Measurements from ENCODE around the gene CHEK1. TPM values are rescaled to one million over a fixed set of nuclear protein-coding genes. Genes with fewer than 3 reads are reported as not detected.

CHEK1 gene
- total and polyA plus RNA-seq, 9 of the 15 experiments (the other 6 are each of a cell fraction or from before 2014, with no cell fraction given): 62.6 to 108 (median 87.5) TPM

DNA sequence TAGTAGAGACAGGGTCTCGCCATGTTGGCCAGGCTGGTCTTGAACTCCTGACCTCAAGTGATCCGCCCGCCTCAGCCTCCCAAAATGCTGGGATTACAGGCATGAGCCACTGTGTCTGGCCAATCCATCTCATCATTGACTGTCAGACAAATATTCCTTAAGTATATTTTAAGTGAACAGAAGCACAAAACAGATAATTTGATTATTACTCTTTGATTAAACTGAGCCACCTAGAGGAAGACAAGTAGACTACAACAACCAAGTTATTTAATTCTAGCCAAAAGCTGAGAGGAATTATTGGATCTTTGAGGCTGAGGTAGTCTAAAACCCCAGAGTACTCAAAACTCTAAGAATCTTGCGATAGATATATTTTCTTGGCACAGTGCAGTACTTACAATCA, 54.4 kb downstream of the CHEK1 start:
- intact Hi-C loops (cut with micrococcal nuclease) (no loop called here), in situ Hi-C loops (cut with MboI) (no loop called here)
- H2AFZ ChIP-seq (ENCODE audit: low read depth, low read length): no peak overlapping the region
- no peaks in the 10 kb centered on the region for H3K4me1 ChIP-seq (replicated peaks in 1 of 2; ENCODE audit: control insufficient read depth in 2 of 2, insufficient read depth in 2 of 2, low read length in 2 of 2)
- no peaks in the 10 kb centered on the region for H4K20me1 ChIP-seq (replicated peaks; ENCODE audit: control insufficient read depth, insufficient read depth, low read length)
- H3K9me3 ChIP-seq (replicated peaks; ENCODE audit: control insufficient read depth, insufficient read depth, low read depth, low read length): no peaks in the 10 kb centered on the region
- no peak overlapping the region for H3K9ac ChIP-seq (ENCODE audit: insufficient read depth in 1 of 2, low read depth in 2 of 2, low read length in 2 of 2)
- H3K27me3 ChIP-seq (ENCODE audit: control insufficient read depth in 2 of 2, insufficient read depth in 2 of 2, low read length in 2 of 2): no peaks in the 10 kb centered on the region
- H3K36me3 ChIP-seq (ENCODE audit: control insufficient read depth, insufficient read depth, low read length): peaks cover 30% of the 10 kb centered on the region
- H3K79me2 ChIP-seq (ENCODE audit: control insufficient read depth, insufficient read depth, low read length): no peaks in the 10 kb centered on the region
- H3K9me1 ChIP-seq (ENCODE audit: control insufficient read depth, insufficient read depth, low read length): no peaks in the 10 kb centered on the region
- ChIA-PET CTCF (ENCODE audit: low intra/inter-chr PET ratio) (no interaction called here), POLR2A (interaction anchor here (1.1 to 1.8 kb wide), 4 partner anchors 8 to 86 kb away, joined by 3 to 4 read pairs (median 4); no protein-coding TSS in a partner anchor)
- TF ChIP-seq, protein P1, sequence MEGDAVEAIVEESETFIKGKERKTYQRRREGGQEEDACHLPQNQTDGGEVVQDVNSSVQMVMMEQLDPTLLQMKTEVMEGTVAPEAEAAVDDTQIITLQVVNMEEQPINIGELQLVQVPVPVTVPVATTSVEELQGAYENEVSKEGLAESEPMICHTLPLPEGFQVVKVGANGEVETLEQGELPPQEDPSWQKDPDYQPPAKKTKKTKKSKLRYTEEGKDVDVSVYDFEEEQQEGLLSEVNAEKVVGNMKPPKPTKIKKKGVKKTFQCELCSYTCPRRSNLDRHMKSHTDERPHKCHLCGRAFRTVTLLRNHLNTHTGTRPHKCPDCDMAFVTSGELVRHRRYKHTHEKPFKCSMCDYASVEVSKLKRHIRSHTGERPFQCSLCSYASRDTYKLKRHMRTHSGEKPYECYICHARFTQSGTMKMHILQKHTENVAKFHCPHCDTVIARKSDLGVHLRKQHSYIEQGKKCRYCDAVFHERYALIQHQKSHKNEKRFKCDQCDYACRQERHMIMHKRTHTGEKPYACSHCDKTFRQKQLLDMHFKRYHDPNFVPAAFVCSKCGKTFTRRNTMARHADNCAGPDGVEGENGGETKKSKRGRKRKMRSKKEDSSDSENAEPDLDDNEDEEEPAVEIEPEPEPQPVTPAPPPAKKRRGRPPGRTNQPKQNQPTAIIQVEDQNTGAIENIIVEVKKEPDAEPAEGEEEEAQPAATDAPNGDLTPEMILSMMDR (IDR thresholded peaks at IDR 0.05 in 2 of 3, conservative IDR thresholded peaks at IDR 0.05 in 1 of 3; ENCODE audit: insufficient read depth in 2 of 3, low read depth in 1 of 3, low read length in 3 of 3): peak in 1 of 3 experiments; percentile 18; a peak in 1 of 6 replicates
- TF ChIP-seq RBM34 (IDR thresholded peaks at IDR 0.05; ENCODE audit: borderline replicate concordance, insufficient read depth, low read length): no peak
- no peak for TF ChIP-seq SREBF2 (CRISPR knock-in tag; IDR thresholded peaks at IDR 0.05)
- no peak overlapping the region for H3K4me3 ChIP-seq
- BruUV-seq (replicated peaks): no TSS peak
- H3K4me2 ChIP-seq (ENCODE audit: insufficient read depth, low read length): no peak overlapping the region
- ATAC-seq (no peak), DNase-seq (ENCODE audit: extremely low read depth in 1 of 4, low spot score in 3 of 4) (peak in 2 of 4 experiments; percentile 23 to 29), FAIRE-seq (no peak)
- 95% methylated on average over 1 of the region's 4 CpGs for WGBS (ENCODE audit: insufficient coverage, low coverage, missing lambda C conversion rate)
- H3K27ac ChIP-seq (ENCODE audit: extremely low read depth, low read depth, low read length): no peak overlapping the region

DNA sequence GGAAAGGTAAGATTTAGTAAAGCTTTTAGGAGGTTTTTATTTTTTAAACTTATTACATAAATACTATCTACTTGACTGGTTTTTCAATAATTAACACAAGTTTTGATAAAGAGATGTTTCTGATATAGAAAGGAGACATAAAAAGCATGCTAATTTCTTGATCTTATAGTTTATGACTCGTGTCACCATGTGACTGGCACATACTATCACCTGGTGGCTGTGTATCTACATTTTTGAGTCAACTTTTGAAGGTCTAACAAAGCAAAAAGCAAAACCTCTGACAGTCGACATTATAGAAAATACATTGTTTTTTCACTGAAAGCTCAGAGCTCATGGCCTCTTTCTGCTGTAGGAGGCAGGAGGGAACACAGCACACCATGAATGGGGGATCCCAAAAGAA, 54.9 kb downstream of the CHEK1 start:
- H3K27ac ChIP-seq (ENCODE audit: extremely low read depth, low read depth, low read length): no peak overlapping the region
- no peak for TF ChIP-seq PTTG1 (tag; IDR thresholded peaks at IDR 0.05; ENCODE audit: low read depth)
- no peak for TF ChIP-seq TAF9B (IDR thresholded peaks at IDR 0.05; ENCODE audit: partially characterized antibody)
- no peak for TF ChIP-seq RNF2 (IDR thresholded peaks at IDR 0.05)
- TF ChIP-seq RBM25 (IDR thresholded peaks at IDR 0.05; ENCODE audit: low read depth, low read length, severe bottlenecking): no peak
- no peak for TF ChIP-seq ZKSCAN1 (IDR thresholded peaks at IDR 0.05; ENCODE audit: low read depth, low read length)
- no peak for TF ChIP-seq POLR2B (IDR thresholded peaks at IDR 0.05; ENCODE audit: low read depth, partially characterized antibody)
- no peak for TF ChIP-seq EWSR1 (IDR thresholded peaks at IDR 0.05; ENCODE audit: borderline replicate concordance, low read depth, partially characterized antibody)
- no peak for TF ChIP-seq DACH1 (IDR thresholded peaks at IDR 0.05; ENCODE audit: partially characterized antibody)
- TF ChIP-seq NELFE (IDR thresholded peaks at IDR 0.05; ENCODE audit: insufficient read depth, insufficient read length): no peak
- TF ChIP-seq, protein P2, sequence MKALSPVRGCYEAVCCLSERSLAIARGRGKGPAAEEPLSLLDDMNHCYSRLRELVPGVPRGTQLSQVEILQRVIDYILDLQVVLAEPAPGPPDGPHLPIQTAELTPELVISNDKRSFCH (CRISPR knock-in tag; IDR thresholded peaks at IDR 0.05): no peak
- TF ChIP-seq, protein P2 (tag; IDR thresholded peaks at IDR 0.05): no peak
- no peak for TF ChIP-seq HSF4 (CRISPR knock-in tag; IDR thresholded peaks at IDR 0.05; ENCODE audit: borderline replicate concordance)
- no peak for TF ChIP-seq KLF10 (CRISPR knock-in tag; IDR thresholded peaks at IDR 0.05)

More for the DNA sequence above, 54.9 kb downstream of the CHEK1 start:
- intact Hi-C loops (cut with micrococcal nuclease): no loop called here
- H3K79me2 ChIP-seq (ENCODE audit: control insufficient read depth, insufficient read depth, low read length): no peaks in the 10 kb centered on the region
- BruUV-seq (replicated peaks): no TSS peak
- no peaks in the 10 kb centered on the region for H3K9me3 ChIP-seq (replicated peaks; ENCODE audit: control insufficient read depth, insufficient read depth, low read depth, low read length)
- POLR2A ChIA-PET: interaction anchor here (1.1 to 1.8 kb wide), 4 partner anchors 9 to 86 kb away, joined by 3 to 4 read pairs (median 4); no protein-coding TSS in a partner anchor
- no peaks in the 10 kb centered on the region for H3K9me1 ChIP-seq (ENCODE audit: control insufficient read depth, insufficient read depth, low read length)
- H3K36me3 ChIP-seq (ENCODE audit: control insufficient read depth, insufficient read depth, low read length): peaks cover 30% of the 10 kb centered on the region
- no peak overlapping the region for H3K9ac ChIP-seq (ENCODE audit: insufficient read depth in 1 of 2, low read depth in 2 of 2, low read length in 2 of 2)
- H3K27me3 ChIP-seq (ENCODE audit: control insufficient read depth in 2 of 2, insufficient read depth in 2 of 2, low read length in 2 of 2): no peaks in the 10 kb centered on the region
- CTCF ChIA-PET (ENCODE audit: low intra/inter-chr PET ratio): no interaction called here
- H3K4me3 ChIP-seq: no peak overlapping the region
- 50% methylated on average over 2 of the region's 2 CpGs for WGBS (ENCODE audit: insufficient coverage, low coverage, missing lambda C conversion rate)
- DNase-seq (ENCODE audit: extremely low read depth in 1 of 4, low spot score in 3 of 4) (no peak), ATAC-seq (no peak), FAIRE-seq (no peak)
- H2AFZ ChIP-seq (ENCODE audit: low read depth, low read length): no peak overlapping the region
- H4K20me1 ChIP-seq (replicated peaks; ENCODE audit: control insufficient read depth, insufficient read depth, low read length): no peaks in the 10 kb centered on the region
- in situ Hi-C loops (cut with MboI): no loop called here
- no peaks in the 10 kb centered on the region for H3K4me1 ChIP-seq (replicated peaks in 1 of 2; ENCODE audit: control insufficient read depth in 2 of 2, insufficient read depth in 2 of 2, low read length in 2 of 2)
- H3K4me2 ChIP-seq (ENCODE audit: insufficient read depth, low read length): no peak overlapping the region
